Measurements from ENCODE around the gene OSGIN1. TPM values are rescaled to one million over a fixed set of nuclear protein-coding genes. Genes with fewer than 3 reads are reported as not detected.

The OSGIN1 gene
- polyA plus RNA-seq, 1 experiment: 6.2 TPM

GRCh38 chr16:84009282-84009681 lies 56.2 kb downstream of the OSGIN1 start:
- Histone ChIP-seq H3K4me3 (ENCODE audit: low read depth, low read length) (no peak overlapping the region), H3K27me3 (ENCODE audit: control insufficient read depth, insufficient read depth, low read length) (peaks cover 29% of the 10 kb centered on the region), H3K9me3 (ENCODE audit: control insufficient read depth, insufficient read depth, low read length) (peaks cover 7% of the 10 kb centered on the region), H3K27ac (ENCODE audit: low read depth, low read length) (no peak overlapping the region)
- DNase-seq (ENCODE audit: low read depth, low spot score): no peak
- POLR2A ChIA-PET: no interaction called here
- no peak for TF ChIP-seq CTCF (IDR thresholded peaks at IDR 0.05; ENCODE audit: low read depth, low read length)
- CTCF ChIA-PET: no interaction called here

GRCh38 chr16:84013787-84014569 lies 60.9 kb downstream of the OSGIN1 start:
- H3K4me3 ChIP-seq (ENCODE audit: low read depth, low read length): no peak overlapping the region
- H3K27me3 ChIP-seq (ENCODE audit: control insufficient read depth, insufficient read depth, low read length): peaks cover 7% of the 10 kb centered on the region
- ChIA-PET CTCF (interaction anchor here (0.6 kb wide), 1 partner anchor 39 kb away, joined by 5 read pairs; no protein-coding TSS in a partner anchor), POLR2A (interaction anchor here (0.6 kb wide), 1 partner anchor 86 kb away, joined by 3 read pairs; no protein-coding TSS in a partner anchor)
- peaks cover 15% of the 10 kb centered on the region for H3K9me3 ChIP-seq (ENCODE audit: control insufficient read depth, insufficient read depth, low read length)
- DNase-seq (ENCODE audit: low read depth, low spot score): no peak
- no peak overlapping the region for H3K27ac ChIP-seq (ENCODE audit: low read depth, low read length)
- TF ChIP-seq CTCF (IDR thresholded peaks at IDR 0.05; ENCODE audit: low read depth, low read length): no peak

DNA sequence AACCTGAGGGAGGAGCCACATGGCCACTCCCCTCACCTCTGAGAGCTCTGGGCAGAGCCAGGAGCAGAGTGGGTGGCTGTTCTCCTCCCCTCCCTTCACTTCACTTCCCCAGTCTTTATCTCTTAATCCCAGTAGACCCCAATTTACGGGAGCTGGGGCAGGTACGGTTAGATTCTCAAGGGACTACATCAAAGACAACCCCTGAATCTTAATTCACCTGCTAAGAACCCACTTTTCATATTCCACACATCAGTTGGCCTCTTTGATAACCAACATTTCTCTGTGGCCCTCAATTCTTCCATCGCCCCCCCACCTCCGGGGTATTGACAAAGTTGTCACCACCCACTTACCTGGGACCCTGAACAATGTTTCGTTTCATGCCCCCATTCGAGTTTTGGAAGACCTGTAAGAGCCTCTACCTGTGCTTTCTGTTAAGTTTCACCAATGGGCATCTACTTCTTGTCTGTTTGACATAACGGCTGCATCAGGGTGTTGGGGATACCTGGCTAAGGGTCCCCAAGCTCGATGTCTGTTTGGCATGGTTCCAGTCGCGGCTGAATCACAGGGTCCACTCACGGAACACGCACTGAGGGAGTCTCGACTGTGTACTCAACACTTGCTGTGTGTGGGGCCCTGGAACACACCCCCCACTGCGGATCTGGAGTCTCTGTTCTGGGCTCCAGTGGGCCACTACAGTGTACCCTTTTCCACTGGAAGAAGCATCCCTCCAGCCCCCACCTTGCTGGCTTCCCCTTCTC lies 61.7 kb downstream of the OSGIN1 start:
- peaks cover 10% of the 10 kb centered on the region for H3K9me3 ChIP-seq (ENCODE audit: control insufficient read depth, insufficient read depth, low read length)
- CTCF ChIA-PET: no interaction called here
- no peak overlapping the region for H3K4me3 ChIP-seq (ENCODE audit: low read depth, low read length)
- no peak for TF ChIP-seq CTCF (IDR thresholded peaks at IDR 0.05; ENCODE audit: low read depth, low read length)
- no peak for DNase-seq (ENCODE audit: low read depth, low spot score)
- no peak overlapping the region for H3K27ac ChIP-seq (ENCODE audit: low read depth, low read length)
- H3K27me3 ChIP-seq (ENCODE audit: control insufficient read depth, insufficient read depth, low read length): peaks cover 2% of the 10 kb centered on the region
- POLR2A ChIA-PET: no interaction called here

DNA sequence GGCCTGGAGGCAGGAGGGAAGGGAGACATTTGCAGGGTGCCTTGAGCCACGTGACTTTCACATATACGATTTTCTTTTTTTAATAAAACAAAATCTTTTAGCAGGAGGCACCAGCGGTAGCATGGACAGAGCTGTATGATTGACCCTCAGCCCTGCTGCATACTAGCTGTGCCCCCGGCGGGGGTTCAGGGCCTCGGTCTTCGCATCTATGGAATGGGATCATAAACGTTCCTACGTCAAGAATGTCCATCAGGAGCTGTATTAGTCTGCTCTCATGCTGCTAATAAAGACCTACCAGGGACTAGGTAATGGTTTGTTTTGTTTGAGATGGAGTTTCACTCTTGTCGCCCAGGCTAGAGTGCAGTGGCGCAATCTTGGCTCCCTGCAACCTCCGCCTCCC lies 62.4 kb downstream of the OSGIN1 start:
- ChIA-PET POLR2A (no interaction called here), CTCF (no interaction called here)
- H3K27me3 ChIP-seq (ENCODE audit: control insufficient read depth, insufficient read depth, low read length): no peaks in the 10 kb centered on the region
- no peak overlapping the region for H3K4me3 ChIP-seq (ENCODE audit: low read depth, low read length)
- H3K27ac ChIP-seq (ENCODE audit: low read depth, low read length): no peak overlapping the region
- no peak for TF ChIP-seq CTCF (IDR thresholded peaks at IDR 0.05; ENCODE audit: low read depth, low read length)
- H3K9me3 ChIP-seq (ENCODE audit: control insufficient read depth, insufficient read depth, low read length): peaks cover 16% of the 10 kb centered on the region
- DNase-seq (ENCODE audit: low read depth, low spot score): no peak

Other genes with a start within 250 kb of the OSGIN1 start
- gene HSBP1, start 145.3 kb upstream of the OSGIN1 start, polyA plus RNA-seq (2011; rRNA removed): 261 and 289 TPM in 2 replicates
- gene MLYCD, start 54.1 kb upstream of the OSGIN1 start, polyA plus RNA-seq (2011; rRNA removed): 2.0 and 2.5 TPM in 2 replicates
- gene NECAB2, start 15.0 kb downstream of the OSGIN1 start, polyA plus RNA-seq (2011; rRNA removed): 0.20 and 0.24 TPM in 2 replicates
- not detected in 2 replicates for gene SLC38A8, start 89.6 kb downstream of the OSGIN1 start, polyA plus RNA-seq (2011; rRNA removed)
- 92.1 and 116 TPM in 2 replicates for gene MBTPS1, start 163.7 kb downstream of the OSGIN1 start, polyA plus RNA-seq (2011; rRNA removed)
- 23.7 and 29.5 TPM in 2 replicates for gene HSDL1, start 191.9 kb downstream of the OSGIN1 start, polyA plus RNA-seq (2011; rRNA removed)
- gene DNAAF1, start 192.1 kb downstream of the OSGIN1 start, polyA plus RNA-seq (2011; rRNA removed): not detected in 2 replicates
- gene TAF1C, start 233.8 kb downstream of the OSGIN1 start, polyA plus RNA-seq (2011; rRNA removed): 14.2 and 15.2 TPM in 2 replicates
- not detected in 2 replicates for gene ADAD2, start 237.9 kb downstream of the OSGIN1 start, polyA plus RNA-seq (2011; rRNA removed)